ENCODE measurements around the gene PUM1. TPM values are rescaled to one million over a fixed set of nuclear protein-coding genes. Genes with fewer than 3 reads are reported as not detected.
"Not testable (repeated sequence)": the region's sequence is repeated elsewhere in the genome, so short reads cannot be mapped to it uniquely, and the experiment has no call there.

PUM1 gene
- total and polyA plus RNA-seq, 2 donors = 35.4 to 36.3 TPM

GRCh38 chr1:30982937-30983336, 82.6 kb downstream of the PUM1 start:
- Histone ChIP-seq H3K27ac (ENCODE audit: low read depth in 1 of 2, low read length in 1 of 2) (no peak overlapping the region), H3K9me3 (ENCODE audit: control insufficient read depth in 2 of 2, insufficient read depth in 1 of 2, low read length in 1 of 2) (no peaks in the 10 kb centered on the region), H3K4me1 (ENCODE audit: control insufficient read depth in 2 of 2, insufficient read depth in 2 of 2, low read length in 2 of 2) (no peaks in the 10 kb centered on the region), H3K4me3 (ENCODE audit: low read length in 2 of 2) (no peak overlapping the region), H3K27me3 (ENCODE audit: control insufficient read depth in 2 of 2, insufficient read depth in 1 of 2, low read length in 1 of 2) (no peaks in the 10 kb centered on the region), H3K36me3 (ENCODE audit: control insufficient read depth in 2 of 2, insufficient read depth in 2 of 2, low read length in 1 of 2) (peaks cover 19 to 52% of the 10 kb centered on the region in 2 donors)
- 93% methylated on average over 1 of the region's 1 CpG for WGBS
- peak in 1 of 9 donors; percentile 6 for DNase-seq (ENCODE audit: low read depth in 6 of 9, low spot score in 9 of 9)

GRCh38 chr1:30982431-30982830, 83.1 kb downstream of the PUM1 start:
- no peak overlapping the region for H3K4me3 ChIP-seq (ENCODE audit: low read length in 2 of 2)
- no peaks in the 10 kb centered on the region for H3K9me3 ChIP-seq (ENCODE audit: control insufficient read depth in 2 of 2, insufficient read depth in 1 of 2, low read length in 1 of 2)
- peaks cover 21 to 57% of the 10 kb centered on the region in 2 donors for H3K36me3 ChIP-seq (ENCODE audit: control insufficient read depth in 2 of 2, insufficient read depth in 2 of 2, low read length in 1 of 2)
- H3K27me3 ChIP-seq (ENCODE audit: control insufficient read depth in 2 of 2, insufficient read depth in 1 of 2, low read length in 1 of 2) = no peaks in the 10 kb centered on the region
- H3K27ac ChIP-seq (ENCODE audit: low read depth in 1 of 2, low read length in 1 of 2) = no peak overlapping the region
- DNase-seq (ENCODE audit: low read depth in 6 of 9, low spot score in 9 of 9) = no peak
- no peaks in the 10 kb centered on the region for H3K4me1 ChIP-seq (ENCODE audit: control insufficient read depth in 2 of 2, insufficient read depth in 2 of 2, low read length in 2 of 2)

GRCh38 chr1:30981172-30981571, 84.3 kb downstream of the PUM1 start:
- Histone ChIP-seq H3K27me3 (ENCODE audit: control insufficient read depth in 2 of 2, insufficient read depth in 1 of 2, low read length in 1 of 2) (no peaks in the 10 kb centered on the region), H3K4me1 (ENCODE audit: control insufficient read depth in 2 of 2, insufficient read depth in 2 of 2, low read length in 2 of 2) (no peaks in the 10 kb centered on the region), H3K36me3 (ENCODE audit: control insufficient read depth in 2 of 2, insufficient read depth in 2 of 2, low read length in 1 of 2) (peaks cover 28 to 68% of the 10 kb centered on the region in 2 donors), H3K9me3 (ENCODE audit: control insufficient read depth in 2 of 2, insufficient read depth in 1 of 2, low read length in 1 of 2) (no peaks in the 10 kb centered on the region), H3K27ac (ENCODE audit: low read depth in 1 of 2, low read length in 1 of 2) (no peak overlapping the region), H3K4me3 (ENCODE audit: low read length in 2 of 2) (no peak overlapping the region)
- DNase-seq (ENCODE audit: low read depth in 6 of 9, low spot score in 9 of 9) = no peak
- 98% methylated on average over 6 of the region's 6 CpGs for WGBS

GRCh38 chr1:30977511-30977910, 88.0 kb downstream of the PUM1 start:
- peaks cover 40 to 73% of the 10 kb centered on the region in 2 donors for H3K36me3 ChIP-seq (ENCODE audit: control insufficient read depth in 2 of 2, insufficient read depth in 2 of 2, low read length in 1 of 2)
- no peaks in the 10 kb centered on the region for H3K27me3 ChIP-seq (ENCODE audit: control insufficient read depth in 2 of 2, insufficient read depth in 1 of 2, low read length in 1 of 2)
- H3K9me3 ChIP-seq (ENCODE audit: control insufficient read depth in 2 of 2, insufficient read depth in 1 of 2, low read length in 1 of 2) = no peaks in the 10 kb centered on the region
- no peak overlapping the region for H3K27ac ChIP-seq (ENCODE audit: low read depth in 1 of 2, low read length in 1 of 2)
- no peak for DNase-seq (ENCODE audit: low read depth in 6 of 9, low spot score in 9 of 9)
- no peaks in the 10 kb centered on the region for H3K4me1 ChIP-seq (ENCODE audit: control insufficient read depth in 2 of 2, insufficient read depth in 2 of 2, low read length in 2 of 2)
- no peak overlapping the region for H3K4me3 ChIP-seq (ENCODE audit: low read length in 2 of 2)
- WGBS = 99% methylated on average over 2 of the region's 2 CpGs

GRCh38 chr1:30977105-30977504, 88.4 kb downstream of the PUM1 start:
- no peak for DNase-seq (ENCODE audit: low read depth in 6 of 9, low spot score in 9 of 9)
- Histone ChIP-seq H3K9me3 (ENCODE audit: control insufficient read depth in 2 of 2, insufficient read depth in 1 of 2, low read length in 1 of 2) (no peaks in the 10 kb centered on the region), H3K36me3 (ENCODE audit: control insufficient read depth in 2 of 2, insufficient read depth in 2 of 2, low read length in 1 of 2) (peaks cover 40 to 73% of the 10 kb centered on the region in 2 donors), H3K4me3 (ENCODE audit: low read length in 2 of 2) (no peak overlapping the region), H3K4me1 (ENCODE audit: control insufficient read depth in 2 of 2, insufficient read depth in 2 of 2, low read length in 2 of 2) (no peaks in the 10 kb centered on the region), H3K27me3 (ENCODE audit: control insufficient read depth in 2 of 2, insufficient read depth in 1 of 2, low read length in 1 of 2) (no peaks in the 10 kb centered on the region), H3K27ac (ENCODE audit: low read depth in 1 of 2, low read length in 1 of 2) (no peak overlapping the region)
- WGBS = 97% methylated on average over 5 of the region's 5 CpGs

GRCh38 chr1:30976143-30976542, 89.4 kb downstream of the PUM1 start:
- no peak for DNase-seq (ENCODE audit: low read depth in 6 of 9, low spot score in 9 of 9)
- H3K9me3 ChIP-seq (ENCODE audit: control insufficient read depth in 2 of 2, insufficient read depth in 1 of 2, low read length in 1 of 2) = no peaks in the 10 kb centered on the region
- H3K4me1 ChIP-seq (ENCODE audit: control insufficient read depth in 2 of 2, insufficient read depth in 2 of 2, low read length in 2 of 2) = no peaks in the 10 kb centered on the region
- no peak overlapping the region for H3K4me3 ChIP-seq (ENCODE audit: low read length in 2 of 2)
- no peaks in the 10 kb centered on the region for H3K27me3 ChIP-seq (ENCODE audit: control insufficient read depth in 2 of 2, insufficient read depth in 1 of 2, low read length in 1 of 2)
- 71% methylated on average over 2 of the region's 2 CpGs for WGBS
- H3K36me3 ChIP-seq (ENCODE audit: control insufficient read depth in 2 of 2, insufficient read depth in 2 of 2, low read length in 1 of 2) = peaks cover 37 to 69% of the 10 kb centered on the region in 2 donors
- no peak overlapping the region for H3K27ac ChIP-seq (ENCODE audit: low read depth in 1 of 2, low read length in 1 of 2)

GRCh38 chr1:30975217-30975616, 90.3 kb downstream of the PUM1 start:
- H3K9me3 ChIP-seq (ENCODE audit: control insufficient read depth in 2 of 2, insufficient read depth in 1 of 2, low read length in 1 of 2) = no peaks in the 10 kb centered on the region
- H3K27ac ChIP-seq (ENCODE audit: low read depth in 1 of 2, low read length in 1 of 2) = no peak overlapping the region
- no peaks in the 10 kb centered on the region for H3K27me3 ChIP-seq (ENCODE audit: control insufficient read depth in 2 of 2, insufficient read depth in 1 of 2, low read length in 1 of 2)
- 97% methylated on average over 3 of the region's 3 CpGs for WGBS
- no peak for DNase-seq (ENCODE audit: low read depth in 6 of 9, low spot score in 9 of 9)
- H3K36me3 ChIP-seq (ENCODE audit: control insufficient read depth in 2 of 2, insufficient read depth in 2 of 2, low read length in 1 of 2) = peaks cover 35 to 66% of the 10 kb centered on the region in 2 donors
- no peak overlapping the region for H3K4me3 ChIP-seq (ENCODE audit: low read length in 2 of 2)
- H3K4me1 ChIP-seq (ENCODE audit: control insufficient read depth in 2 of 2, insufficient read depth in 2 of 2, low read length in 2 of 2) = no peaks in the 10 kb centered on the region

- no peak overlapping the region for H3K4me3 ChIP-seq (ENCODE audit: low read length in 2 of 2)
- no peaks in the 10 kb centered on the region for H3K27me3 ChIP-seq (ENCODE audit: control insufficient read depth in 2 of 2, insufficient read depth in 1 of 2, low read length in 1 of 2)
- DNase-seq (ENCODE audit: low read depth in 6 of 9, low spot score in 9 of 9) = no peak
- WGBS = 99% methylated on average over 4 of the region's 4 CpGs
- H3K4me1 ChIP-seq (ENCODE audit: control insufficient read depth in 2 of 2, insufficient read depth in 2 of 2, low read length in 2 of 2) = no peaks in the 10 kb centered on the region
- no peaks in the 10 kb centered on the region for H3K9me3 ChIP-seq (ENCODE audit: control insufficient read depth in 2 of 2, insufficient read depth in 1 of 2, low read length in 1 of 2)
- peaks cover 30 to 66% of the 10 kb centered on the region in 2 donors for H3K36me3 ChIP-seq (ENCODE audit: control insufficient read depth in 2 of 2, insufficient read depth in 2 of 2, low read length in 1 of 2)
- H3K27ac ChIP-seq (ENCODE audit: low read depth in 1 of 2, low read length in 1 of 2) = no peak overlapping the region
Measured at GRCh38 chr1:30974536-30974935, 91.0 kb downstream of the PUM1 start.

- not testable (repeated sequence) for H3K9me3 ChIP-seq (ENCODE audit: control insufficient read depth in 2 of 2, insufficient read depth in 1 of 2, low read length in 1 of 2); H3K27ac ChIP-seq (ENCODE audit: low read depth in 1 of 2, low read length in 1 of 2); H3K27me3 ChIP-seq (ENCODE audit: control insufficient read depth in 2 of 2, insufficient read depth in 1 of 2, low read length in 1 of 2); H3K4me3 ChIP-seq (ENCODE audit: low read length in 2 of 2); H3K4me1 ChIP-seq (ENCODE audit: control insufficient read depth in 2 of 2, insufficient read depth in 2 of 2, low read length in 2 of 2); DNase-seq (ENCODE audit: low read depth in 6 of 9, low spot score in 9 of 9)
- peaks cover 32 to 65% of the 10 kb centered on the region in 2 donors for H3K36me3 ChIP-seq (ENCODE audit: control insufficient read depth in 2 of 2, insufficient read depth in 2 of 2, low read length in 1 of 2)
- WGBS = 98% methylated on average over 4 of the region's 4 CpGs
Measured at GRCh38 chr1:30972349-30972748, 93.2 kb downstream of the PUM1 start.

- Histone ChIP-seq H3K27me3 (ENCODE audit: control insufficient read depth in 2 of 2, insufficient read depth in 1 of 2, low read length in 1 of 2) (no peaks in the 10 kb centered on the region), H3K27ac (ENCODE audit: low read depth in 1 of 2, low read length in 1 of 2) (no peak overlapping the region), H3K4me1 (ENCODE audit: control insufficient read depth in 2 of 2, insufficient read depth in 2 of 2, low read length in 2 of 2) (no peaks in the 10 kb centered on the region), H3K36me3 (ENCODE audit: control insufficient read depth in 2 of 2, insufficient read depth in 2 of 2, low read length in 1 of 2) (peaks cover 31 to 65% of the 10 kb centered on the region in 2 donors), H3K9me3 (ENCODE audit: control insufficient read depth in 2 of 2, insufficient read depth in 1 of 2, low read length in 1 of 2) (no peaks in the 10 kb centered on the region), H3K4me3 (ENCODE audit: low read length in 2 of 2) (no peak overlapping the region)
- DNase-seq (ENCODE audit: low read depth in 6 of 9, low spot score in 9 of 9) = no peak
- 99% methylated on average over 2 of the region's 2 CpGs for WGBS
Measured at GRCh38 chr1:30971496-30971895, 94.0 kb downstream of the PUM1 start.

All from thymus (tissue), 11 donors.